Gastroesophageal sphincter (tissue), 4 donors: ENCODE results near the gene APOA4. TPM values are rescaled to one million over a fixed set of nuclear protein-coding genes. Genes with fewer than 3 reads are reported as not detected.

Experiments
- ATAC-seq: fragments of 150-250 bp; one replicate; pipeline ENCODE4 v1.9.1; 2016; ENCODE audit warnings: mild to moderate bottlenecking, moderate library complexity
- H3K27ac ChIP-seq, 4 donors: fragments of 200-600 bp; sonication (generic) in 3 of 4; 1 replicate in 3 of 4; 2 replicates in 1 of 4; pipeline ENCODE4 v1.5.1; 2016 to 2019
- H3K27me3 ChIP-seq: fragments of 200-600 bp; sonication (generic); one replicate; pipeline ENCODE4 v1.5.1; 2019
- H3K36me3 ChIP-seq, 2 donors: fragments of 200-600 bp; sonication (generic); one replicate each; pipeline ENCODE4 v1.5.1; 2019; ENCODE audit warnings: control low read depth in 1 of 2
- H3K4me1 ChIP-seq, 3 donors: fragments of 200-600 bp; sonication (generic); 1 replicate in 2 of 3; 2 replicates in 1 of 3; pipeline ENCODE4 v1.5.1; 2016 to 2019; ENCODE audit warnings: control low read depth in 2 of 3
- H3K4me3 ChIP-seq, 2 donors: fragments of 200-600 bp; sonication (generic); one replicate each; pipeline ENCODE4 v1.5.1; 2019; ENCODE audit warnings: mild to moderate bottlenecking in 1 of 2, moderate library complexity in 1 of 2
- H3K9me3 ChIP-seq, 3 donors: fragments of 200-600 bp; sonication (generic); one replicate each; pipeline ENCODE4 v1.5.1; 2017 to 2019; ENCODE audit warnings: control low read depth in 2 of 3
- EP300 ChIP-seq: sonication (generic); formaldehyde crosslinking; IDR thresholded peaks from one replicate; pipeline ENCODE4 v1.6.1; 2017; ENCODE audit warnings: antibody characterized with exemption, mild to moderate bottlenecking
- POLR2A ChIP-seq, 2 donors: fragments of 450-650 bp; IDR thresholded peaks; one replicate each; pipeline ENCODE4 v1.6.1; 2017; ENCODE audit warnings: antibody characterized with exemption in 2 of 2, mild to moderate bottlenecking in 2 of 2, moderate library complexity in 1 of 2
- POLR2AphosphoS5 ChIP-seq: sonication (generic); formaldehyde crosslinking; IDR thresholded peaks from one replicate; pipeline ENCODE4 v1.6.1; 2017; ENCODE audit warnings: antibody characterized with exemption
- WGBS, 2 donors: methylation state at CpG; one replicate each; pipeline ENCODE4 v1.1.5; 2018; ENCODE audit warnings: low coverage in 1 of 2; 5-methylcytosine and 5-hydroxymethylcytosine counted together
- total RNA-seq, 4 donors: library from RNA; depleted of rRNA; stranded (reverse); fragments of >200 nt; gene quantifications; one replicate each; pipeline ENCODE4 v1.1.0, GENCODE V29; 2016
- TF ChIP-seq, protein P1 (sequence below), 4 experiments: fragments of 200-600 bp in 2 of 4; fragments of 450-650 bp in 2 of 4; sonication (generic) in 1 of 4; IDR thresholded peaks; one replicate each; pipeline ENCODE4 v1.5.1; 2017 to 2019; ENCODE audit warnings: antibody characterized with exemption in 4 of 4, mild to moderate bottlenecking in 2 of 4, moderate library complexity in 2 of 4

The APOA4 gene
- total RNA-seq, 4 donors from 2014 or later, result 0.19 TPM; not detected in 3

DNA sequence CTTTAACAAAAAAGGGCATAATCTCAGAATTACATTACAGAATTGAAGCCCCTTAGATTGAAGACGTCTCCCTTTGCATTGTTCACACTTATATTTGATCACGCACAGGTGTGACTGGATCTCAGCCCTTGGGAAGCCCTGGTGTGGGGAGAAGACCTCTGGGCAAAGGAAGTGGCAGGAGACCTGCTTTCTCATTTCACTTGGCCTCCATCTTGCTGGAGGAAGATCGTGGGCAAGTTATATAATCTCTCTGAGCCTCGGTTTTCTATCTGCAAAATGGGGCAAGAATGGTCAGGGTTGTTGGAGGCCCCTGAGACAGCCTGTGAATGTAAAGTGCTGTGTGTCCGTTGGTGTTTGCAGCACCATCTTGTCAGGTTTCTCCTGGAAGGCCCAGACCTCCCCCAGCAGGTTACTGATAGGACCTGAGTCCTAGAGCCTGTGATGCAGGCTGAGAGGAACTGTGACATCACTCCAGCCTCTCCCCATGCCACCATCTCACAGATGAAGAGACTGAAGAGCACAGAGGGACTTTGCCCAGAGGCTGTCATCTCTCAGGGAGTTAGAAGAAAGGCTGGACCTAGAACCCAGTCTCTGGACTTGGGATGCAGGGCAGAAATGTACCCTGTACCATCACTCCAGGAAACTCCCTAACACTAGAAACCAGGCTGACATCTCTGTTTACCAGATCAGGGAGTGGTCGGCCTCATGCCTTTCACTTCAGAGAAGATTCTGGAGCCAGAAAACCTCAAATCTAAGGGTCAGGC lies 15.4 kb upstream of the APOA4 start:
- Histone ChIP-seq H3K4me3 (no peak overlapping the region), H3K4me1 (peaks cover 0 to 38% (median 8%) of the 10 kb centered on the region in 3 donors), H3K27me3 (no peaks in the 10 kb centered on the region), H3K9me3 (no peaks in the 10 kb centered on the region), H3K36me3 (peaks cover 0 to 8% of the 10 kb centered on the region in 2 donors), H3K27ac (no peak overlapping the region)
- 88% methylated on average over 4 to 5 of the region's 6 CpGs for WGBS, 2 donors
- no peak for ATAC-seq
- TF ChIP-seq EP300 (no peak), POLR2AphosphoS5 (no peak), POLR2A (IDR thresholded peaks at IDR 0.05) (no peak)
- TF ChIP-seq, protein P1, sequence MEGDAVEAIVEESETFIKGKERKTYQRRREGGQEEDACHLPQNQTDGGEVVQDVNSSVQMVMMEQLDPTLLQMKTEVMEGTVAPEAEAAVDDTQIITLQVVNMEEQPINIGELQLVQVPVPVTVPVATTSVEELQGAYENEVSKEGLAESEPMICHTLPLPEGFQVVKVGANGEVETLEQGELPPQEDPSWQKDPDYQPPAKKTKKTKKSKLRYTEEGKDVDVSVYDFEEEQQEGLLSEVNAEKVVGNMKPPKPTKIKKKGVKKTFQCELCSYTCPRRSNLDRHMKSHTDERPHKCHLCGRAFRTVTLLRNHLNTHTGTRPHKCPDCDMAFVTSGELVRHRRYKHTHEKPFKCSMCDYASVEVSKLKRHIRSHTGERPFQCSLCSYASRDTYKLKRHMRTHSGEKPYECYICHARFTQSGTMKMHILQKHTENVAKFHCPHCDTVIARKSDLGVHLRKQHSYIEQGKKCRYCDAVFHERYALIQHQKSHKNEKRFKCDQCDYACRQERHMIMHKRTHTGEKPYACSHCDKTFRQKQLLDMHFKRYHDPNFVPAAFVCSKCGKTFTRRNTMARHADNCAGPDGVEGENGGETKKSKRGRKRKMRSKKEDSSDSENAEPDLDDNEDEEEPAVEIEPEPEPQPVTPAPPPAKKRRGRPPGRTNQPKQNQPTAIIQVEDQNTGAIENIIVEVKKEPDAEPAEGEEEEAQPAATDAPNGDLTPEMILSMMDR (IDR thresholded peaks at IDR 0.05), result no peak

DNA sequence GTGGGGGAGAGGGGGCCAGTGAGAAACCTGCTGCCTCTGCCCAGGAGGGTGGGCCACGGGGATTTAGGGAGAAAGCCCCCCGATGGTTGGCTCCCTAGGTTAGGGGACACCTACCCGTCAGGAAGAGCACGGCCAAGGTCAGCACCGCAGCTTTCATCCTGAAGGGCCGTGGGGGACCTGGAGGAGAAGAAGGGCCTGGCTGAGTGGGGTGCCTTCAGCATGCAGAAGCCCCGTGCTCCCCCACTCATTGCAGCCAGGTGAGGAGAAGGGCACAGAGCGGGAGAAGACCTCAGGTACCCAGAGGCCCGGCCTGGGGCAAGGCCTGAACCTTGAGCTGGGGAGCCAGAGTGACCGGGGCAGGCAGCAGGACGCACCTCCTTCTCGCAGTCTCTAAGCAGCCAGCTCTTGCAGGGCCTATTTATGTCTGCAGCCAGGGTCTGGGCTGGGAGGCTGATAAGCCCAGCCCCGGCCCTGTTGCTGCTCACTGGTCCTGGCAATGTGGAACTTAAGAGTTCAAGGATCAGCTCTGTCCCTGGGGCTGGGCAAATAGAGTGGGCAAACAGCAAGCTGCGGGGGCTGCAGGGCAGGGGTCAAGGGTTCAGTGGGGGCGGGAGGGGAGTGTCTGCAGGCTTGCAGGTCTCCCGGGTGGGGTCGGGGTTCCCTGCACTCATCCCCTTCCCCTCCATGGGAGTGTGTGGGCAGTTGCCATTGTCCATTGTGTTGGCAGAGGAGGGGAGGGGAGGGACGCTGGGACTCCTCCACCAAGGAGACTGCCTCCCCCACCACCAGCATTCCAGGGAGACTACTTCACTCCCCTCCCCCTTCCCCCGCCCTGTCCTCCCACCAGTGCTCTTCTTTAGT lies 14.4 kb upstream of the APOA4 start, which contains the start of gene APOA1:
TSS of gene APOA1 (minus strand) at position 392 of the 861 bp plus-strand sequence. CDS start at position 157, 235 bp downstream.
- ATAC-seq, result no peak
- Histone ChIP-seq H3K4me1 (peaks cover 0 to 38% (median 8%) of the 10 kb centered on the region in 3 donors), H3K36me3 (no peaks in the 10 kb centered on the region), H3K9me3 (no peaks in the 10 kb centered on the region), H3K27me3 (no peaks in the 10 kb centered on the region), H3K27ac (peak within 1 kb of the TSS in 2 of 4 donors; percentile 85 to 88), H3K4me3 (no peak within 1 kb of the TSS)
- TF ChIP-seq EP300 (no peak), POLR2AphosphoS5 (no peak), POLR2A (IDR thresholded peaks at IDR 0.05) (no peak)
- TF ChIP-seq, protein P1 (IDR thresholded peaks at IDR 0.05), result no peak
- WGBS, 2 donors, result 25 to 100% methylated on average over 2 of the region's 19 CpGs

DNA sequence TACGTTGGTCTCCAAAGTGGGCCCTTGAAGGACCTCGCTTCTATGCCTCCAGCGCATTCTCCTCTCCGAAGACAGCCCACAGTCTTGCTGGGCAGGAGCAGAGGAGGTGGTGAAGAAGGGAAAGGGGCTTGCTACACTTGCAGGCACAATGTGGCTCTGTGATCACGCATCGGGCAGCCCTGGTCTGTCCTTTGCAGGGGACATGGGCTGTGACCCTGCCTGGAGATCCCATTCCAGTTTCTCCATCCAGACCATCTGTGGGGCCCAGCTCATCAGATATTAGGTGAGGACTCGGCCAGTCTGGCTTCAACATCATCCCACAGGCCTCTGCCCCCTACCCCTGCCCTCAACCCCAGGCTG lies 13.5 kb upstream of the APOA4 start:
- H3K27ac ChIP-seq, result peak overlapping the region in 2 of 4 donors; percentile 85 to 88
- no peak for ATAC-seq
- peaks cover 0 to 38% (median 8%) of the 10 kb centered on the region in 3 donors for H3K4me1 ChIP-seq
- no peaks in the 10 kb centered on the region for H3K36me3 ChIP-seq
- 80% methylated on average over 3 of the region's 7 CpGs; no CpG with 5 or more reads in 1 of the 2 donors for WGBS, 2 donors
- H3K4me3 ChIP-seq, result no peak overlapping the region
- H3K9me3 ChIP-seq, result no peaks in the 10 kb centered on the region
- TF ChIP-seq POLR2AphosphoS5 (no peak), EP300 (no peak), POLR2A (IDR thresholded peaks at IDR 0.05) (no peak)
- TF ChIP-seq, protein P1 (IDR thresholded peaks at IDR 0.05), result no peak
- H3K27me3 ChIP-seq, result no peaks in the 10 kb centered on the region

DNA sequence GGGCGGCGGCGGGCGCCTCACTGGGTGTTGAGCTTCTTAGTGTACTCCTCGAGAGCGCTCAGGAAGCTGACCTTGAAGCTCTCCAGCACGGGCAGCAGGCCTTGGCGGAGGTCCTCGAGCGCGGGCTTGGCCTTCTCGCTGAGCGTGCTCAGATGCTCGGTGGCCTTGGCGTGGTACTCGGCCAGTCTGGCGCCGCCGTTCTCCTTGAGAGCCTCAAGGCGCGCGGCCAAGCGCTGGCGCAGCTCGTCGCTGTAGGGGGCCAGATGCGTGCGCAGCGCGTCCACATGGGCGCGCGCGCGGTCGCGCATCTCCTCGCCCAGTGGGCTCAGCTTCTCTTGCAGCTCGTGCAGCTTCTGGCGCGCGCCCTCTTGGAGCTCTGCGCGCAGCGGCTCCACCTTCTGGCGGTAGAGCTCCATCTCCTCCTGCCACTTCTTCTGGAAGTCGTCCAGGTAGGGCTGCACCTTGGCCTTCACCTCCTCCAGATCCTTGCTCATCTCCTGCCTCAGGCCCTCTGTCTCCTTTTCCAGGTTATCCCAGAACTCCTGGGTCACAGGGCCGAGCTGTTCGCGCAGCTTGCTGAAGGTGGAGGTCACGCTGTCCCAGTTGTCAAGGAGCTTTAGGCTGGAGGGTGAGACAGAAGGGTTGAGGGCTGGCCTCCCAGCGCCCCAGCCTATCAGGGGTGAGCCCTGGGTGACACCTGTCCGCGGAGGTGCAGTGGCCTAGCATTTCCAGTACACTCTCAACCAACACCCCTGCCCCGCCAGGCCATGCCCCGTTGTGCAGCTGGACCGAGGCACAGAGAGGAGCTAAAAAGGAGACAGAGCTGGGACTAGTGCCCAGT lies 12.9 kb upstream of the APOA4 start:
- 67% methylated on average over 3 of the region's 57 CpGs; no CpG with 5 or more reads in 1 of the 2 donors for WGBS, 2 donors
- peak overlapping the region; percentile 49 to 89 (median 86) for H3K27ac ChIP-seq
- peaks cover 0 to 38% (median 8%) of the 10 kb centered on the region in 3 donors for H3K4me1 ChIP-seq
- H3K4me3 ChIP-seq, result peak overlapping the region; percentile 5 to 45
- ATAC-seq, result peak; percentile 90
- H3K9me3 ChIP-seq, result no peaks in the 10 kb centered on the region
- no peaks in the 10 kb centered on the region for H3K36me3 ChIP-seq
- TF ChIP-seq EP300, result no peak
- TF ChIP-seq POLR2A (IDR thresholded peaks at IDR 0.05), result peak in 1 of 2 donors; percentile 18
- TF ChIP-seq, protein P1 (IDR thresholded peaks at IDR 0.05), result peak in 3 of 4 experiments; percentile 65 to 82 (median 69)
- peak; percentile 65 for TF ChIP-seq POLR2AphosphoS5
- no peaks in the 10 kb centered on the region for H3K27me3 ChIP-seq
